ENCODE data around the gene FAM167B. TPM values are rescaled to one million over a fixed set of nuclear protein-coding genes. Genes with fewer than 3 reads are reported as not detected.

FAM167B gene
- total RNA-seq, 2 donors from 2014 or later: 4.9 TPM; not detected in 1

DNA sequence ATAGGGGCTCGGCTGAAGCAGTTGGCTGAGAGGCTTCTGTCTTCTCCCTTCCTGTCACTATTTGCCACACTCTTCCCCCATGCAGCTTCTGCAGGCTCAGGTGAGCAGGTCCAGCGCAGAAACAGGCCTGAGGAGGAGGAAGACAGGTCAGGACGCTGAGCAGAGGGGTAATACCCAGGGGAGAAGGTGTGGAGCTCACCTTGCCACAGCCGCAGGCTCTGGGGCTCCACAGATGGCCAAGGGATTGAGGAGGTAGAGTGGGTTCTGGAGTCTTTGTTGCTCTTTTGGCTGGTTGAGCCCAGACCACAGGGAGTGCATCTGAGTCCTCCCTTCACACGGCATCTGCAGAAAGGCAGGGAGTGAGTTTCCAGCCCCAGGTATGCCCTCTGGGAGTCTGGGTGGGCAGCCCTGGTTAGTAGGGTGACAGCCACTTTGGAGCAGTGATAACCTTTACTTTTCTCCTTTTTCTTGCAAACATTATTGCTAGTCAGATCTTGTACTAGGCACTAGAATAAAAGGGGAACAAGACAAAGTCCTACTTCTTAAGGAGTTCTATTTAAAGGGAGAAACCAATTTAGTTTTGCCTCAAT is 15.1 kb upstream of the FAM167B start:
- intact Hi-C loops (cut with DNase I): loop anchor here (10.0 kb wide), 1 partner anchor 63 kb away; the partner anchor contains the start of gene HDAC1

DNA sequence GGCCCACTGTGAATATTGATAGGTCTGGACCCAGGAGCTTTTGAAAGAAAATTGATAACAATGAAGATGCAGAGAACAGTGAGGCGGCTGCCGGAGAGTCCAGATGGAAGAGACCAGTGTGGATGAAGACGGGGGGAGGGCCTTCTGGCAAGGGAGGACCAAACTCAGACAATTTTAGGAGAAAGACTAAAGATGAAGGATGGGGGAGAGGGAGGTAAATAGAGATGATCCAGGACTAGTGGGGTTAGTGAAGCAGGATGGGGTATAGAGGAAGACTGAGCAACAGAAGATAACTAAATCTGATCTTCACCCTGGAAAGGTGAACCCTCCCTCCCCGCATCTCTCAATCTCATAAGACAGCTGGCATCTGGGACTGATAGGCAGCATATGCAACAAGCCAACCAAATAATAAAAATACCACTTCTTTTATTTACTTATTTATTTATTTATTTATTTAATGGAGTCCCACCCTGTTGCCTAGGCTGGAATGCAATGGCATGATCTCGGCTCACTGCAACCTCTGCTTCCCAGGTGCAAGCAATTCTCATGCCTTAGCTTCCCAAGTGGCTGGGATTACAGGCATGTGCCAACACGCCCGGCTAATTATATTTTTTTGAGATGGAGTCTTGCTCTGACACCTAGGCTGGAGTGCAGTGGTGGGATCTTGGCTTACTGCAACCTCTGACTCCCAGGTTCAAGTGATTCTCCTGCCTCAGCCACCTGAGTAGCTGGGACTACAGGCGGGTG is 14.3 kb upstream of the FAM167B start:
- DNase-seq (no peak), ATAC-seq (no peak)
- intact Hi-C loops (cut with DNase I): loop anchor here (10.0 kb wide), 1 partner anchor 62 kb away; the partner anchor contains the start of gene HDAC1
- H3K27me3 ChIP-seq: no peaks in the 10 kb centered on the region
- H3K27ac ChIP-seq: no peak overlapping the region
- 87 to 90% methylated on average over 7 to 8 of the region's 8 CpGs for WGBS, 2 donors
- H3K9me3 ChIP-seq: no peaks in the 10 kb centered on the region
- H3K36me3 ChIP-seq (replicated peaks in 1 of 2; ENCODE audit: insufficient read depth in 1 of 2, low read depth in 2 of 2): peaks cover 13 to 21% of the 10 kb centered on the region in 2 donors
- no peak overlapping the region for H3K4me3 ChIP-seq
- peaks cover 10% of the 10 kb centered on the region for H3K4me1 ChIP-seq
- TF ChIP-seq, protein P1, sequence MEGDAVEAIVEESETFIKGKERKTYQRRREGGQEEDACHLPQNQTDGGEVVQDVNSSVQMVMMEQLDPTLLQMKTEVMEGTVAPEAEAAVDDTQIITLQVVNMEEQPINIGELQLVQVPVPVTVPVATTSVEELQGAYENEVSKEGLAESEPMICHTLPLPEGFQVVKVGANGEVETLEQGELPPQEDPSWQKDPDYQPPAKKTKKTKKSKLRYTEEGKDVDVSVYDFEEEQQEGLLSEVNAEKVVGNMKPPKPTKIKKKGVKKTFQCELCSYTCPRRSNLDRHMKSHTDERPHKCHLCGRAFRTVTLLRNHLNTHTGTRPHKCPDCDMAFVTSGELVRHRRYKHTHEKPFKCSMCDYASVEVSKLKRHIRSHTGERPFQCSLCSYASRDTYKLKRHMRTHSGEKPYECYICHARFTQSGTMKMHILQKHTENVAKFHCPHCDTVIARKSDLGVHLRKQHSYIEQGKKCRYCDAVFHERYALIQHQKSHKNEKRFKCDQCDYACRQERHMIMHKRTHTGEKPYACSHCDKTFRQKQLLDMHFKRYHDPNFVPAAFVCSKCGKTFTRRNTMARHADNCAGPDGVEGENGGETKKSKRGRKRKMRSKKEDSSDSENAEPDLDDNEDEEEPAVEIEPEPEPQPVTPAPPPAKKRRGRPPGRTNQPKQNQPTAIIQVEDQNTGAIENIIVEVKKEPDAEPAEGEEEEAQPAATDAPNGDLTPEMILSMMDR (IDR thresholded peaks at IDR 0.05): no peak
- TF ChIP-seq POLR2A (IDR thresholded peaks at IDR 0.05): no peak

More for the DNA sequence above, 15.1 kb upstream of the FAM167B start:
- 76 to 84% methylated on average over 5 of the region's 5 CpGs for WGBS, 2 donors
- no peak overlapping the region for H3K27ac ChIP-seq
- no peaks in the 10 kb centered on the region for H3K27me3 ChIP-seq
- DNase-seq (no peak), ATAC-seq (no peak)
- no peak overlapping the region for H3K4me3 ChIP-seq
- no peaks in the 10 kb centered on the region for H3K9me3 ChIP-seq
- TF ChIP-seq, protein P1 (IDR thresholded peaks at IDR 0.05): no peak
- no peak for TF ChIP-seq POLR2A (IDR thresholded peaks at IDR 0.05)
- peaks cover 13 to 23% of the 10 kb centered on the region in 2 donors for H3K36me3 ChIP-seq (replicated peaks in 1 of 2; ENCODE audit: insufficient read depth in 1 of 2, low read depth in 2 of 2)
- peaks cover 10% of the 10 kb centered on the region for H3K4me1 ChIP-seq

DNA sequence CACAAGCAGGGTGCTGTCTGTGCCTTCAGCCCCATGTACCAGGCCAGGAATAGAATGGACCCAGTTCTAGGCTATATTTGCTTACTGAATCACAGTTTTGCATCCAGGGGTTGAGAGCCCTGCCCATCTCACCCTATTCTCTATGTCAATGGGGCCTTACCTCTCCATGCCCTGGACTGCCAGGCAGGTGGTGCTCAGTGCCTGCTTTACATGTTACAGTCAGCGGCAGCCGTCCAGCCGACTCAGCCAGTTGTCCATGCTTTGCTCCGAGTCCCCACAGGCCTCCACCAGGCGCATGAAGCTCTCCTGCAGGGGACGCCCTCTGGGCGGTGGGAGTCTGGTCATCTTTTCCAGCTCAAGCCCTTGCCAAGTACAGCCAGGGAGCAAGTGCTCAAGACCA is 12.2 kb upstream of the FAM167B start:
- Histone ChIP-seq H3K9me3 (no peaks in the 10 kb centered on the region), H3K27ac (no peak overlapping the region), H3K4me1 (peaks cover 18% of the 10 kb centered on the region), H3K27me3 (no peaks in the 10 kb centered on the region), H3K36me3 (replicated peaks in 1 of 2; ENCODE audit: insufficient read depth in 1 of 2, low read depth in 2 of 2) (peaks cover 0 to 12% of the 10 kb centered on the region in 2 donors), H3K4me3 (no peak overlapping the region)
- no peak for ATAC-seq
- WGBS, 2 donors: 86% methylated on average over 7 of the region's 7 CpGs; no CpG with 5 or more reads in 1 of the 2 donors
- TF ChIP-seq, protein P1 (IDR thresholded peaks at IDR 0.05): no peak
- no peak for TF ChIP-seq POLR2A (IDR thresholded peaks at IDR 0.05)
- DNase-seq: no peak
- intact Hi-C loops (cut with DNase I): loop anchor here (10.0 kb wide), 1 partner anchor 60 kb away; the partner anchor contains the start of gene HDAC1

DNA sequence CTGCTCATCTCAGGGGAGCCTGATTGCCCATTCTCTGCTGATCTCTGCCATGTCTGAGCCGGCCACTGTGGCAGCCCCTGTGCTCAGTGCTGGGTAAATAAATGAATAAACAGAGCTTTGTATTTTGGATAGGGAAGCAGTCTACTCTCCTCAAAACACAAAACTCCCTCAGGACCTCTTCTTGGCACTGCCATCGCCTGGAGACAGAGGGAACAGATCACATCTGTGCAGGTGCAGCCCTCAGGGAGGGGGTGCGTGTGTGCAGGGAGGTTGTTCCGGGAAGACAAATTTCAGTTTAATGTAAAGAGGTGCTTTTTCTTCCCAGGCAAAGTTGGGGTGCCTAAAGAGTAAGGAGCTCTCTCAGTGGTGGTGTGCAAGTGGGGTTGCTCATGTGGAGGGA is 7.7 kb upstream of the FAM167B start:
- Histone ChIP-seq H3K27ac (peak overlapping the region; percentile 83 to 95 (median 90)), H3K4me3 (no peak overlapping the region), H3K36me3 (replicated peaks in 1 of 2; ENCODE audit: insufficient read depth in 1 of 2, low read depth in 2 of 2) (no peaks in the 10 kb centered on the region), H3K9me3 (no peaks in the 10 kb centered on the region), H3K27me3 (no peaks in the 10 kb centered on the region), H3K4me1 (peaks cover 46% of the 10 kb centered on the region)
- 20 to 25% methylated on average over 2 to 4 of the region's 4 CpGs for WGBS, 2 donors
- ATAC-seq: no peak
- TF ChIP-seq POLR2A (IDR thresholded peaks at IDR 0.05): no peak
- TF ChIP-seq, protein P1 (IDR thresholded peaks at IDR 0.05): no peak
- DNase-seq: peak in 2 of 4 donors; percentile 41 to 53
- intact Hi-C loops (cut with DNase I): loop anchor here (10.0 kb wide), 1 partner anchor 55 kb away; the partner anchor contains the start of gene HDAC1

All from body of pancreas (tissue), 4 donors.